GM19468 (cell line): Measurements from ENCODE around the gene KRTAP5-1.

Experiments used
- ATAC-seq: cut with Tn5 transposase; IDR thresholded peaks from one replicate; pipeline ENCODE4 v1.9.1; 2021; ENCODE audit warnings: mild to moderate bottlenecking, moderate library complexity, moderate number of reproducible peaks; ENCODE audit not compliant: unreplicated experiment; ENCODE audit errors: extremely low read depth

The KRTAP5-1 gene

DNA sequence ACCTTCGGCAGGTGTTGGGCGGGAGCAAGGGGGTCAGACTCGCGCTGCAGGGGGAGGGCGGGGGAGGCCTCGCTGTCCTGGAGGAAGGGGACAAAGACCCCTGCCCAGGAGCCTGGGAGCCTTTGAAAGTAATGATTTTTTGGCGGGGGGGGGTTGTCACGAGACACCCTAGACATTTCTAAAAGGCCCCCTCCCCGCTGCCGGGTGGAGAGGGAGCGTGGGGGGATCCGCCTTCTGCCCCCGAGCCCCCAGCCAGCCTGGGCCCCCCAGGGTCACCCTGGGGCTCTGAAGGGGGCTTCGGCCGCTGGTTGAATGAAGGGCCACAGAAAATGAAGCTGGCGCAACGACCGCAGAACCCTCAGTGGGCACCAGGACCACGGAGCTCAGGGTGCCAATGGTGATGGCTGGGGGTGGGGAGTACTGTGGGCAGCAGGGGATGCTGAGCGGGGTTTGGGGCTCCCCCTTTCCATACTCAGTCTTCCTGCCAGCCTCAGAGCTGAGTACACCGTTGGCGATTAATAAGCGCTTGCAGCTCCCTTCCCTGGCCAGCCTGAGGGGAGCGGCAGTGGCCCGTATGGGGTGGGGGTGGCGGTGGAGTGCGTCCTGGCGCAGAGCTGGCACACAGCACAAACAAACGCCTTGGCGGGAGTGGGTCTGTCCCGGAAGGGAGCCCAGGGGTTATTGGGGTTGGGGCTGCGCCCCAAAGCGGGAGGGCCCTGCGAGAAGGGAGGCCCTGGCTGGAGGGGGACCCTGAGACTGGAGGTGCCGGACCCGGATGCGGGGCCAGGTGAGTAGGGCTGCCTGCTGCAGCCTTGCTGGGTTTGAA, 11.8 kb downstream of the KRTAP5-1 start:
- ATAC-seq: no peak

DNA sequence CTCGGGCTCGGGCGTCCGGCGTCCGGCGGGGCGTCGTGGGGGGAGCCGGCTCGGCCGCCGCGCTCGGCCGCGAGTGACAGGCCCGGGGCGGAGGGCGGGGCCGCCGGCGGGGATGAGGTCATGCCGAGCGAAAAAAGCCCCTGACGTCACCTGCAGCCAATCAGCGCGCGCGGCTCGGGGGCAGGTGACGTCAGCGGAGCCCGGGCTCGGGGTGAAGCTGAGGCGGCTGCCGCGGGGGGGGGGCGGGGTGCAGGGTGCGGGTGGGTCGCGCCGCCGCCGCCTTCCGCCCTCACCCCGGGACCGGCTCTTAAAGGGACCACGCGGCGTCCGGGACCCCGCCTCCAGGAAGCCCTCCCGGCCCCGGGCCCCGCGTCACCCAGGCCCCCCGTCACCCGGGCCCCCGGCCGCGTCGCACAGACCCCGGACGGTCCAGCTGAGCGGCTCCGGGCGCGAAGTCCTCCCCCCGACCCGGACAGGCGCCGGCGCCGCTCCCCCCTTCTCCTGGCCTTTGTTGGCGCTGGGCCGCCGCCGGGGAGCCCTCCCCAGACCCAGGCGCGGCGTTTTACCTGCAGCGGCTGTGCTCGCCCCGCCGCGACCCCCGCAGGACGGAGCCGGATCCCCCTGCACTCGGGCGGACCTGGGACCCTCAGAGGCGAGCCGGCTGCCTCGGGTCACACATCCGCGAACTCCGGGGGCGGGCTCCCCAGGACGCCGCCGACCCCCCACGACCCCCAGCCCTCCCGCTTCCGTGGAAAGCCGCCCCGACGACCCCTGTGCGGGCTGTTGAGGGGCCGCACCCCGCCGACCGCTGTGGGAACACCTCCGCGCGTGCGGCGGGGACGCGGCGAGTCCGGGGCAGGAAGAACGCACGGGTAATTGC, 12.6 kb downstream of the KRTAP5-1 start, which contains the start of gene DUSP8:
DUSP8 (minus strand) TSS at position 75 of the 880 bp plus-strand sequence. CDS start 6,445 bp downstream, outside the sequence.
- no peak for ATAC-seq

DNA sequence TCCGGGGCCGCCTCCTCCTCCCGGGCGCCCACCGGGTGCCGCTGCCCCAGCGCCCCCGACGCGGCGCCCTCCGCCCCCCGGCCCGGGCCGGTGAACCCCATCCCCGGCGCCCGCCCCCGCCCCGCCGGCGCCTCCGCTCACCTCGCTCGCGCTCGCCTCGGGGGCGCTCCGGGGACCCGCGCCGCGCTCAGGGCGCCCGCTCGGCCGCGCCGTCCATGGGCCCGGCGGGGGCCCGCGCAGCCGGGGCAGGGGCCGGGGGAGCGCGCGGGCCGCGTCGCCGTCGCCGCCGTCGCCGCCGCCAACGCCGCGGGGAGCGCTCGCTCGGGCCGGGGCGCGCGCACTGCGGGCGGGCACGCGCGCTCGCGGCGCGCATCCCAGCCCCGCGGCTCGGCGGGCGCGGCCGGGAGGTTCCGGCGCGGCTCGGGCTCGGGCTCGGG, 13.3 kb downstream of the KRTAP5-1 start:
- ATAC-seq: no peak

- no peak for ATAC-seq
These were observed 14.0 kb downstream of the KRTAP5-1 start for GRCh38 chr11:1570896-1571759.

DNA sequence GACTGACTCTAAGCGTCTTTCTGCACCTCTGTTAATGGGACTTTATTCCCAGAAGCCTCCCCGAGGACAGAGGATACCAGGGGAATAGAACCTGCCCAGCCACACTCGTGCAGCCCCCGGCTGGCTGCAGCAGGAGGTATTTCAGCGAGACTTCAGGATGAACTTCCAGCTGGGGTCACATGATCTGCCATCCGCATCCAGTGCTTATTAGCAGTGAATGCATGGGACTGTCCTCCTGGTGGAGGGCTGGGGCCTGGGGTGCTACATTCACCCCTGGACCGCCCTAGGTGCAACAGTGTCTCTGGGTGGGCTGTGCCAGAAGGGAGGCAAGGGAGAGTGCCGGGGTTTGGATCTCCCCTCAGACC, 14.6 kb downstream of the KRTAP5-1 start:
- ATAC-seq: no peak

- ATAC-seq: no peak
These were observed 15.1 kb downstream of the KRTAP5-1 start for GRCh38 chr11:1570001-1570453.

DNA sequence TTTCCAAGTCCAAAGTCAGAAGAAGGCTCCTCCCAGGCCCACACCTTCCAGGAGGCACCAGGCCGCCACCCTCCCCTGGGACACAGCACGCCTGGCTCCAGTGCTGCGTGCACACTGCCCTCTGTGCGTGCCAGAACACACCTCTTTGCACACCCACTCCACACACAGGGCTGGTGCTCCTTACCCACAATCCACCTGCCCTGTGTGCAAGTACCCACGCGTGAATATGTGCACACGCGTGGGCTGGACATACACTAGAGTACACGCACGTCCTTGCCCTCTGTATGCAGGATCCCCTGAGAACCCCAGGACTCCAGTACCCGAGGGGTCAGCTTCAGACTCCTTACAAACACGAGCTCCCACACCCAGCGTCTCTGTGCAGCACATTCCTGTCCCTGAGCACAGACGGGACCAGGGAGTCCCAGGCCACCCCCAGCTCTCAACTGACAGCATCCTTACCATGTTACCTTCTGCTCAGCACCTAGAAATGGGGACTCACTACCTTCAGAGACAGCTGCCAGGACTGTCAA, 15.8 kb downstream of the KRTAP5-1 start:
- ATAC-seq: no peak

DNA sequence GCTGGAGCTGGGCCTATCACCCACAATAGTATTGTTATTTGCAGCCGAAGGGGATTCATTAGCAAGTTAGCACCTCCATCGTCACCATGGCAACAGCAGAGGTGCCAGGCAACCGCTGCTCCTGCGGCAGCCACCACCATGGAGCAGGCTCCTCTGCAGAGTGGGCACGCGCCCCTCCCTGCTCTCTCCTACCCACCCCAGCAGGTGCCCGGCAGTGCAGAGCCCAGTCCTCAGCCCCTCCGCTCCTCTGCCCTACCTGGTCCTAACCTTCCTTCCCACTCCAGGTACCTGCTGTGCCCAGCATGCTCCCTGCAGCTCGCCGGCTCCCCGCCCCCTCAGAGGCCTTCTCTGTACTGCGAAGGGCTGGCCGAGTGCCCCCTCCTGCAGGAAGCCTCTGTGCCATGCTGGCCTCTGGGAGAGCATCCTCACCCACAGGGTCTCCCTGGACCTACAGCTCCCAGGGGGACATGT, 16.6 kb downstream of the KRTAP5-1 start:
- no peak for ATAC-seq

DNA sequence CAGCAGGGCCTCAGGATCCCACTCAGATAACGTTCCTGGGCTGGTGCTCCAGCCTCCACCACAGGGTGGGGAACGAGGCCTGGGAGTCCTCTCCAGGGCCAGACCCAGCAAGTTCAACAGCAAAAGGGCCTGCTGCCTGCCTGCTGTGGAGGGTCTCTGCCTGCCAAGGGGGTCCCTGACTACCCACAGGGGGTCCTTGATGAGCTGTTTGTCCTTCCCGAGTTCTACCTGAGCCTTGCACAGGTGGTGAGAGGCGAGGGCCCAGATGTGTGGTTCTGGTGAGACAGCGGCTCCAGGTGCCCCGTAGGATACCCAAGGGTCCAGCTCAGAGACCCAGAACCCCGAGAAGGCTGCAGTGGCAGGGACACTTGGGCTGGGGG, 17.4 kb downstream of the KRTAP5-1 start:
- ATAC-seq: no peak

DNA sequence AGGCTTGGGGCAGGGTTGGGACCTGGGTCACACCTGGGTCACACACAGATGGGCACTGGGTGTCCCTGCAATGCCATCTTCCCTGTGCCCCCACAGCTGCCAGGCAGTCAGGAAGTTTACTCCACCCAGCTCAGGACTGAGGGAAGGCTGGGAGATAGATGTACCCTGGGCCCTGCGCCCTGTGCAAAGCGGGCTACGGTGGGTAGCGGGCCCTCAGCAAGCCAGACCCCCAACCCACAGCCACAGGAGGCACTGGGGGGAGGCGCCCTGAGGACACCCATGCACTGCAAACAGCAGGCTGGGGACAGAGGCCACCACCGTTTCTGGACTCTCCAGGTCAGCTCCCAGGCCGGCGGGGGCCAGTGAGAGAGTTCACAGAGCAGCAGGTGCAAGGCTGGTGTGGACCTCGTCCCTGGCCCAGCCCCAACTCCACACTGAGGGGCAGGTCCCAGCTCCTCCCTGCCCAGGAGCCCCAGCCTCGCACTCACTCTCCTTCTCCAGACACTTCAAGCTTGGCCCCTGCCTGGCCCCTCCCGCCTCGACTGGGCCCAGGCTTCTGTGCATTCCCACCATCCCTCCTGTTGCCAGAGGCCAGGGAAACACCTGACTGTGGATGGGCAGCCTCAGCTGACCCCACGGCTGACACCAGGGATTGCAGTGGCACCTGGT, 17.9 kb downstream of the KRTAP5-1 start:
- no peak for ATAC-seq

DNA sequence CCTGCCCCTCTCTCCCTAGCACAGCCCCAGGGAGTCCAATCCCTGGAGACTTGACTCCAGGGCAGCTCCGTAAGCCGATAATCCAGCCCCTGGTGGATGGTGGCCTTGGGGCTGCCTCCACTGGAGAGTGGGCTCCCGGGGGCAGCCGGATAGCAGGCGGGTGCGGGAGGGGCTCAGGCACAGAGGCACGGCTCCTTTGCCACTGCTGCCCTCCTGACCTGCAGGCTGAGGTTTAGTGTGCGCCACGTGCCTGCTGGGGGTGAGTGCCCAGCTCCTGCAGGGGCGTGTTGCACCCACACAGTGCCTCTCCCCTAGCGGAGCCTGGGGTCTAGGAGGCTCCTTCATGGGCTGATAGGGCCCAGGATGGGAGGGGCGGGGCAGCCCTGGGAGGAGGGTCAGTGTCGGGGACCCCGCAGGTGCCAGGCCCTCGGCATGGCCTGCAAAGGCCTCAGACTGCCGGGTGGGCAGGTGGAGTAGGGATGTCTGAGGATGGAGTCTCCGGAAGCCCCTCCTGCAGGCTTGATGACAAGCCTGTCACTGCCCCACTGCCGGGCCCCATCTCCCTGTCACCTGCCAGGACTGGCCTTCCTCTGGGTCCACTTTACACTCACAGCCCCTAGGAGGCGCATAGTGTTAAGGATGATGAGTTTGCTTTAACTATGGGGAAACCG, 18.6 kb downstream of the KRTAP5-1 start:
- ATAC-seq: no peak

DNA sequence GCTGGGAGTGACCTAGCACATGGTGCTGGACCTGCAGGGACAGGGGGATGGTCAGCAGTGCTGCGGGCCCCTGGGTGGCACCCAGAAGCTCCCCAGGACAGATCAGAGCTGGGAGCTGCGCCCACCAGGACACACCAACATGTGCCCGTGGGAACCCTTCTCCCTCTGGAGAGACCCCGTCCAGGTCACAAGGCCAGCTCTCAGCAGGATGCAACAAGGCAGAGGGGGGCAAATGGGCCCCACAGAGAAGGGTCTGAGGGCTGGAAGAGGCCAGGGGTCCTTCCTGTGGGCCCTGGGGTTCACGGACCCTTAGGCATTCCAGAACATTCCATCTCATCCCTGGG, 19.2 kb downstream of the KRTAP5-1 start:
- ATAC-seq: no peak

DNA sequence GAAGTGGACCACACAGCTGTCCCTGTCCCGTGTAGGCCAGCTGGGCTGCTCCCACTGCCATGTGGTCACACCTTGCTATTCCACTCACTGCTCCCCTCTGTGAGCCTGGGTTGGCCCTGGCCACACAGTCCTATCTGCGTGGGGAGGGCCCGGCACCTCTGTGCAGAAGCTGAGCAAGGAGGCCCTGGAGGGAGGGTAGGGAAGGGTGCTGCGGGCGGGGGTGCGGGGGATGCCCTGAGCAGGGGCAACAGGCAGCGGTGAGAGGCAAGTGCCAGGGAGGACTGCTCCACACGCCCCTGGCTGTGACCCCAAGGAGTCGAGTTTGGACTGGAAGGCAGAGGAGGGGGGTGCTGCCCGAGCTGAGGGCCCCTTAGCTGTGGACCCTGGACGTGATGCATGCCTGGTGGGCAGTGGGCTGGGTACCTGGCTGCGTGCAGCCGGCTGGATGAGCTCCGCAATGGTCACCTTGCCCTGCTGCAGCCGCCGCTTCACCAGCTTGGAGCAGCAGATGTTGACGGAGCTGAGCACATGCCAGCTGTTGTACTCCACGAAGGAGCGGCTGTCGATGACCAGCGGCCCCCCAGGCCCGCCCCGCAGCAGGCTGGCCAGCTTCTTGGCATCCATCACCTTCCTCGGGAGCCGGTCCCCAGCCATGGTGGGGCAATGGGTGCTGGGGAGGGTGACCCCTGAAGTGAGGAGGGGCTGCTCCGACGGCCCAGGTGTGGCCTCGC, 19.7 kb downstream of the KRTAP5-1 start:
- ATAC-seq: no peak

GRCh38 chr11:1564535-1565172, 20.4 kb downstream of the KRTAP5-1 start:
- no peak for ATAC-seq

DNA sequence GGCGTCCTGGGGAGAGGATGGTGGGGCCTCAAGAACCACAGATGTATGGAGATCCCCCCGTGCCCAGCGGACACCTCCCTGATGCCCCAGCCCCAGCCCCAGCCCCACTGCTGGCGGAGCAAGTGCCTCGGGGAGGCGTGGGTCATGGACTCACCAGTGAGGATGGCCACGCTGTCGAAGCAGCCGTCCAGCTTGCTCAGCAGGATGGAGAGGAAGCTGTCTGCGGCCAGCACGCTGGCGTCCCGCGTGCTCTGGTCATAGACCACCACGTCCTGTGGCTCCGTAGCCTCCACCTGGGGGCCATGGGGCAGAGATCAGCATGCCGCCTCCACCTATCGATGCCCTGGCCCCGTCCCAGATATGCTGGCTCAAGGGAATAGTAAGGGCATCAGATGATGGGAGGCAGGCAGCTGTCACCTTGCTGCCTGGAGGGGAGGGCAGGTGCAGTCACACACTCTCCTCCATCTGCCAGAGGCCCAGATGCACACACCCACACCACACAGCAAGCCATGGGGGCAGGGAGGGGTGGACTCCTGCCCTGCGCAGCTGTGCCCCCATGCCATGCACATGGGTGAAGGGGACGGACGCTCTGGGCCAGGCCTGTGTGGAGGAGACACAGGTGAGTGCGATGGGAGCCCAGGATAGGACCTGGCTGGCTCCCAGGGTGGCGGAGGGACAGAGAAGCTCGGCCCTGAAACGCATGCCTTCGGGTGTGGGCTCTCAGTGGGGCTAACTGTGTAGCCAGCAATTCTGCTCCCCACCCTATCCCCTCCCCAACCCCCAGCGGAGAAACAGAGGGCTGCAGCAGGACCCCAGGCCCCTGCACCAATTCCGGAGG, 21.2 kb downstream of the KRTAP5-1 start:
- no peak for ATAC-seq

GRCh38 chr11:1563149-1563638, 21.9 kb downstream of the KRTAP5-1 start:
- ATAC-seq: no peak
